Stimulated activated CD4-positive, alpha-beta T cell treated with anti-CD3 and anti-CD28 coated beads, TNF-alpha, amount 100 ng/mL, for 48 hours (primary cell): ENCODE results near the gene UGT2B28.
"Not testable (repeated sequence)": the region's sequence is repeated elsewhere in the genome, so short reads cannot be mapped to it uniquely, and the experiment has no call there.

Experiments
- DNase-seq, 3 donors: peaks; one replicate each; pipeline ENCODE4 v3.0.0-alpha.2; 2020; ENCODE audit warnings: low read depth in 3 of 3

Gene UGT2B28

DNA sequence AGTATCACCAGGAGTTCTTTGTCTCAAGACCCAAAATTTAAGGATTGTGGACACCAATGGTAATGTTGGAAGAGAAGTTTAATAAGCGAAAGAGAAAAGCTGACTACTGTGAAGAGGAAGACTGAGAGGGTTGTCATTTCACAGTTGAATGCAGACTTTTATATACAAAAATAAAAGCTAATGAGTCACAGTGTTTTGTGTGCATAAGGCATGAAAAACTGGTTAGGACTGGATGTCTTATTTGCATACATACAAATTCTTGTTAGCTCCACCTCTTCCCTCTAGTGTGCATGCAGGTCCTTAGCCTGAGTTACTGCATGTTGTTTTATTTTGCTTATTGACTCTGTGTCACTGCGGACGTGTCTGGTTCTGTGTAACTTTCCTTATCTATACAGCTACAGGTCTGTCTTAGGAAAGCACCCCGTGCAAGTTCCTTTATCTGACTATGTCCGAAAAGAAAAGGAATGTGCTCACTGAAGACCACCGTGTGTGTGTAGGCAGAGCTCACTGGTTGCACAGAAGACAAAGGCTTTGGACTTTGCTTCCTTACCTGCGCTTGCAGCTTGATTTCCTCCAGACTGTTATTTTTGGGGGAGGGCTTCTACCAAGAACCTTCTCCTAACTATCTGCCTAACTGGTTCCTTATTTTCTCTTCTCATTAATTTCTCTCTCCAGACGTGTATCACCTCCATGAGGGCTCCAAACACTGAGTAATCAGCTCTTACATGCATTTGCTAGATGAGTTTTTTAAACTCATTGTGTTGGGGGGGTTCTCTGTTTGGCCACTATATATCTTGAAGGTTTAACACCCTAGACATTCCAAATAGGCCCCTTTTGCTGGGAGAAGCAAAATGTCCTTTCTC is 63.5 kb downstream of the UGT2B28 start:
- not testable (repeated sequence) for DNase-seq
